Neutrophil (primary cell): ENCODE results near the gene ATG2A.
A peak's percentile ranks its signal among the peaks of the same experiment; 100 is the strongest.

Experiments
- H3K27ac ChIP-seq: fragments of 200-600 bp; sonication (generic); 2 replicates; pipeline ENCODE4 v1.5.1; 2016; ENCODE audit warnings: mild to moderate bottlenecking, moderate library complexity
- H3K27me3 ChIP-seq: fragments of 200-600 bp; sonication (generic); 2 replicates; pipeline ENCODE4 v1.6.0; 2016; ENCODE audit warnings: mild to moderate bottlenecking
- H3K36me3 ChIP-seq: fragments of 200-600 bp; sonication (generic); 2 replicates; pipeline ENCODE4 v1.5.1; 2017
- H3K4me1 ChIP-seq, 2 experiments: fragments of 200-600 bp in 1 of 2; sonication (generic) in 1 of 2; 1 replicate in 1 of 2; 2 replicates in 1 of 2; pipeline versions ENCODE4 v1.5.1 to v1.6.1; 2013 to 2016; ENCODE audit warnings: low read depth in 1 of 2, low read length in 1 of 2, mild to moderate bottlenecking in 1 of 2, moderate library complexity in 1 of 2; ENCODE audit not compliant: control insufficient read depth in 1 of 2, insufficient read depth in 1 of 2
- H3K4me3 ChIP-seq, 2 experiments: fragments of 200-600 bp in 1 of 2; sonication (generic) in 1 of 2; 1 replicate in 1 of 2; 2 replicates in 1 of 2; pipeline ENCODE4 v1.5.1; 2013 to 2016; ENCODE audit warnings: low read depth in 1 of 2, low read length in 1 of 2, mild to moderate bottlenecking in 1 of 2, moderate library complexity in 1 of 2
- H3K9me3 ChIP-seq: fragments of 200-600 bp; sonication (generic); 2 replicates; pipeline ENCODE4 v1.5.1; 2016
- TF ChIP-seq, protein P1 (sequence below): fragments of 200-600 bp; sonication (generic); IDR thresholded peaks from 2 replicates; pipeline ENCODE4 v1.5.1; 2016; ENCODE audit warnings: antibody characterized with exemption

ATG2A gene

DNA sequence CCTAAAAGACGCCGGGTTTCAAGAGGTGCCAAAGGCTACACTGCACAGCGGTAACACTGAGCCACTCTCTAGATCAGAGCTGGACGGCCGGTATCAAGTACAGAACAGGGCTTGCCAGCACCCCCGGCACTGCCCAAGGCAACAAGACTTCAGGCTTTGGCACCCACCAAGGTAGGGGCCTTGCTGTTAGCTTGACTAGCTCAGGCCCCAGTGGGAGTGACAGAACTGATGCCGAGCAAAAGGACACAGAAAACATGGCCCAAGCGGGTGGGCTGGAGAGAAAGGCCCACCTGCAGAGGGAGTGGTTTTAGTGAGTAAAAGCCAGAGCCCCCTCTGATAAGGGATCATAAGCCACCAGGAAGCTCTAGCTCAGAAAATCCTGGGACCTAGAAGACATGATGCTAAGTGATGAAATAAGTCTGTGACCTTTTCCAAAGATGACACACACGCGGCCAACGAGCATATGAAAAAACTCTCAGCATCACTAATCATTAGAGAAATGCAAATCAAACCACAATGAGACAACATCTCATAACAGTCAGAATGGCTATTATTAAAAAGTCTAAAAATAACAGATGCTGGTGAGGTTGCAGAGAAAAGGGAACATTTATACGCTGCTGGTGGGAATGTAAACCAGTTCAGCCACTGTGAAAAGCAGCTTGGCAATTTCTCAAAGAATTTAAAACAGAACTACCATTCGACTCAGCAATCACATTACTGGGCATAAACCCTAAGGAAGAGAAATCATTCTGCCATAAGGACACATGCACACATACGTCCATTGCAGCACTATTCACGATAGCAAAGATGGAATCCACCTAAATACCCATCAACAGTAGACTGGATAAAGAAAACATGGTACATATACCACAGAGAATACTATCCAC, 51.5 kb downstream of the ATG2A start:
- no peaks in the 10 kb centered on the region for H3K9me3 ChIP-seq
- peak overlapping the region; percentile 99 for H3K27ac ChIP-seq
- H3K36me3 ChIP-seq = peaks cover 28% of the 10 kb centered on the region
- H3K27me3 ChIP-seq = no peaks in the 10 kb centered on the region
- peaks cover 97 to 98% of the 10 kb centered on the region in 2 experiments for H3K4me1 ChIP-seq
- H3K4me3 ChIP-seq = peak overlapping the region; percentile 2 to 62
- TF ChIP-seq, protein P1, sequence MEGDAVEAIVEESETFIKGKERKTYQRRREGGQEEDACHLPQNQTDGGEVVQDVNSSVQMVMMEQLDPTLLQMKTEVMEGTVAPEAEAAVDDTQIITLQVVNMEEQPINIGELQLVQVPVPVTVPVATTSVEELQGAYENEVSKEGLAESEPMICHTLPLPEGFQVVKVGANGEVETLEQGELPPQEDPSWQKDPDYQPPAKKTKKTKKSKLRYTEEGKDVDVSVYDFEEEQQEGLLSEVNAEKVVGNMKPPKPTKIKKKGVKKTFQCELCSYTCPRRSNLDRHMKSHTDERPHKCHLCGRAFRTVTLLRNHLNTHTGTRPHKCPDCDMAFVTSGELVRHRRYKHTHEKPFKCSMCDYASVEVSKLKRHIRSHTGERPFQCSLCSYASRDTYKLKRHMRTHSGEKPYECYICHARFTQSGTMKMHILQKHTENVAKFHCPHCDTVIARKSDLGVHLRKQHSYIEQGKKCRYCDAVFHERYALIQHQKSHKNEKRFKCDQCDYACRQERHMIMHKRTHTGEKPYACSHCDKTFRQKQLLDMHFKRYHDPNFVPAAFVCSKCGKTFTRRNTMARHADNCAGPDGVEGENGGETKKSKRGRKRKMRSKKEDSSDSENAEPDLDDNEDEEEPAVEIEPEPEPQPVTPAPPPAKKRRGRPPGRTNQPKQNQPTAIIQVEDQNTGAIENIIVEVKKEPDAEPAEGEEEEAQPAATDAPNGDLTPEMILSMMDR = no peak

DNA sequence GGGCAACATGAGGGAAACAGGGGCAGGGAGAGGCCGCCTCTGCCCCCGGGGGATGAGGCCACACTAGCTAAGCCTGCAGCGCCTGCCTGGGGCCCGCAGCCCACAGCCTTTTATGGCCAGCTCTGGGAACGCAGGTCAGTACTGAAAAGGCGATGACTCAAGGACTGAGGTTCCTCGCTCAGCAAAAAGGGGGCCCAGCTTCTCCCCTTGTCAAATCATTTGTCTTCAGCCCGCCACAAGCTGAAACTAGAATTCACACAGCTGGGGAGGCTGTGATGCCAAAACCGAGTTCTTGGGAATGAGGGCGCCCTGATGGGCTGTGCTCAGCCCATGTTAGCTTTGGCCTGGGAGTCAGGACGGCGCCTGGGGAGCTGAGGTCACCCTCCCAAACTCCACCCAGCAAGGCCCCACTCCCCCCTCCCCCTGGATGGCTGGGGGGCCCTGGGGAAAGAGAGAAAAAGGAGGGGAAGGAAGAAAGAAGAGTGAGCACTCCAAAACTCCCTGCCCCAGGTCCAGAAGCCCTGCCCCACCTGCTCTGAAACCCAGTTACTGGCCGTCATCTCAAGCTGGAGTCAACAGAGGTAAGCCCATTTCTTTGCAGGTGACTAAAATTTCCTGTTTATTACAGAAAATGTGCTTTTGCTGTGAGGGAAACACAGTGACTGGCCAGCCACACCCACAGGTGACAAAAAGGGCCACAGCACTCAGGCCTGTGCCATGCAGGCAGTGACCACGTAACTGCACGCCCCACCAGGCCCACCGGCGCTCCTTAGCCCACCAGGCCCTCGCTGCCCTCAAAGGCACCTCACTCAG, 52.3 kb downstream of the ATG2A start:
- Histone ChIP-seq H3K27ac (peak overlapping the region; percentile 99), H3K4me3 (peak overlapping the region; percentile 30 to 62), H3K36me3 (peaks cover 31% of the 10 kb centered on the region), H3K9me3 (no peaks in the 10 kb centered on the region), H3K27me3 (no peaks in the 10 kb centered on the region), H3K4me1 (peaks cover 97 to 98% of the 10 kb centered on the region in 2 experiments)
- TF ChIP-seq, protein P1 = no peak

DNA sequence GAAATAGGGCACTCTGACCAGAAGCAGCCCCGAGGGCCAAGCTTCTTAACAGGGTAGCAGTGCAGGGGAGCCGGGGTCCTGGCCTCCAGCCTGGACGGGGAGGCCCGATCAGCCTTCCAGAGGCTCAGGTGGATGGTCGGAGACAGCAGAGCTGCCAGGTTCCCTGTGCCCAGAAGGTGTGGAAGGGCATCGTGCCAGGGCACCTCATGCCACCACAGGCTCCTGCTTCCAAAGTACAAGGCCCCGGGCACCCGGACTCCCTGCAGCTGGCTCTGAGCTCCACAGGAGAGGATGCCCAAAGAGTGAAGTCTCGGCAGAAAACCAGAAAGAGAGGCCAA, 52.9 kb downstream of the ATG2A start:
- Histone ChIP-seq H3K27me3 (no peaks in the 10 kb centered on the region), H3K27ac (peak overlapping the region; percentile 99), H3K4me1 (peaks cover 97 to 98% of the 10 kb centered on the region in 2 experiments), H3K4me3 (peak overlapping the region; percentile 30 to 62), H3K36me3 (peaks cover 34% of the 10 kb centered on the region), H3K9me3 (no peaks in the 10 kb centered on the region)
- TF ChIP-seq, protein P1 = no peak

DNA sequence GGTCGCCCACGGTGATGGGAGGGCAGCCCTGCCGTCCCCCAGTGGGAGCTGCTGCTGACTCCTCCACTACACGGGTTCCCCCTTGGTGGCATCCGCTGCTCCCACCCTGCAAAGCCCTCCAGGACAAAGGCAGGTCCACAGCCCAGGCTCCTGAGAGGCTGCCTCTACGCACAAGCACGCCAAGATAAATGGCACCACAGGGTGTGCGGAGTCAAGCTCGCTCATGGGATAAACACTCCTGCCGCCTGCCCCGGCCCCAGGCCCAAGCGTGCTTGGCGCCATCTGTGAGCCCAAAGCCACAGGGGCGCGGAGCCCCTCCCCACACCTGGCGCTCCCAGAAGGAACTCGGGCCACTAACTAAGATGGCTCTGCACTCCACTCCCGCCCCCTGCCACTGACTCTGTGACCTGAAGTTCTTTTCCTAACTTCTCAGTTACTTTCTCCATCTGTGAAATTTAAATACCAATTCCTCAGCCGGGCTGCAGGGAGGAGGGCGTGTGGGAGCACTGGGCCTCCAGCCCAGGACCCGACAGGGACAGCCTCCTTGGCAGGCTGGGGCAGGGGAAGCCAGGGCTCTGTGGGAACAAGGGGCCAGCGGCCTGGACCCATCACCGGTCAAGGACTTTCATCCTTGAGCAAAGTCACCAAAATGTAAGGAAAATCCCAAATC, 53.5 kb downstream of the ATG2A start:
- TF ChIP-seq, protein P1 = no peak
- Histone ChIP-seq H3K36me3 (peaks cover 38% of the 10 kb centered on the region), H3K9me3 (no peaks in the 10 kb centered on the region), H3K4me3 (peak overlapping the region; percentile 59 to 62), H3K4me1 (peaks cover 97 to 98% of the 10 kb centered on the region in 2 experiments), H3K27me3 (no peaks in the 10 kb centered on the region), H3K27ac (peak overlapping the region; percentile 99)

DNA sequence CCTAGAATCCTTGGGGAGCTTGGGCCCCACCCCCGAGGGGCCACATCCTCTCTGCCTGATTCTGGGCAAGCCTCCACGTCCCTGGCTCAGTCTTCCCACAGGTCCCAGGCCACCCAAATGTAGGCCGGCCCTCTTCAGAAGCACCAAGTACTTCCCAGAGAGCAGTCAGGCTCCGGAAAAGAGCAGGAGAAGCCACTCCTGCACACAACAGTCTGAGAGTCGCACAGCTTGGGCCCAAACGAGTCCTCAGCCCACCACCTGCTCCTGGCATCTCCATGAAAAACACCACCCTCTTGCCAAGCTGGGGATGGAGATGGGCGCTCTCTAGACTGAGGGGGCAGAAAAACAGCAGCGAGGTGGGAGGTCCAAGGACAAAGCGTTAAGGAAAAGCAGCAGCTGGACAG, 54.0 kb downstream of the ATG2A start:
- no peaks in the 10 kb centered on the region for H3K9me3 ChIP-seq
- peak overlapping the region; percentile 59 to 62 for H3K4me3 ChIP-seq
- H3K27ac ChIP-seq = peak overlapping the region; percentile 99
- H3K27me3 ChIP-seq = no peaks in the 10 kb centered on the region
- TF ChIP-seq, protein P1 = no peak
- peaks cover 38% of the 10 kb centered on the region for H3K36me3 ChIP-seq
- peaks cover 97 to 98% of the 10 kb centered on the region in 2 experiments for H3K4me1 ChIP-seq
